A549 treated with AZD9567 at 1 μM for 4 hours (cell line): ENCODE data around the gene TMEM255B. TPM values are rescaled to one million over a fixed set of nuclear protein-coding genes. Genes with fewer than 3 reads are reported as not detected.

ENCODE experiments used
- total RNA-seq: library from RNA; stranded (reverse); fragments of 200-300 nt; extraction: Qiagen RNA extraction; gene quantifications from 5 replicates; pipeline ENCODE4 v1.2.3, GENCODE V29; 2022; ENCODE audit not compliant: insufficient read depth

TMEM255B gene
- total RNA-seq: 0.79 to 1.1 TPM (median 0.90 TPM) in 4 of 5 replicates, not detected in the other

GRCh38 chr13:113758651-113759524, at the start of gene TMEM255B:
TMEM255B (plus strand) TSS chr13:113759226; CDS start chr13:113759270, 44 bp downstream.

GRCh38 chr13:113863524-113864272, 104.7 kb downstream of the TMEM255B start, which contains the start of gene GAS6:
GAS6 (minus strand) TSS chr13:113864076; CDS start chr13:113863920, 156 bp downstream.

Other genes with a start within 250 kb of the TMEM255B start
- 98.2 to 112 TPM (median 107 TPM) in 5 replicates for gene TFDP1, start 174.5 kb upstream of the TMEM255B start, total RNA-seq
- gene ATP4B, start 101.0 kb upstream of the TMEM255B start, total RNA-seq: not detected in 5 replicates
- gene GRK1, start 92.0 kb upstream of the TMEM255B start, total RNA-seq: 0.02 to 0.04 TPM (median 0.02 TPM) in 3 of 5 replicates, not detected in the others
- gene GAS6, start 104.8 kb downstream of the TMEM255B start, total RNA-seq: 6.9 to 9.7 TPM (median 9.4 TPM) in 5 replicates
- gene C13orf46, start 214.8 kb downstream of the TMEM255B start, total RNA-seq: 0.11 to 0.15 TPM (median 0.13 TPM) in 4 of 5 replicates, not detected in the other